Activated CD8-positive, alpha-beta memory T cell treated with anti-CD3 and anti-CD28 coated beads for 48 hours (primary cell): ENCODE data around the gene IL13.

ENCODE experiments used
- DNase-seq, 3 experiments: peaks; one replicate each; pipeline ENCODE4 v3.0.0-alpha.2; 2020; ENCODE audit warnings: low read depth in 2 of 3, low spot score in 2 of 3

Gene IL13

GRCh38 chr5:132669966-132670882 is 12.3 kb downstream of the IL13 start:
- no peak for DNase-seq

GRCh38 chr5:132671000-132671399 is 13.0 kb downstream of the IL13 start:
- DNase-seq, result no peak

GRCh38 chr5:132673488-132673887 is 15.5 kb downstream of the IL13 start:
- DNase-seq, result no peak

GRCh38 chr5:132673939-132674630 is 16.1 kb downstream of the IL13 start, which contains the start of gene IL4:
Gene IL4, plus strand, starts transcription at chr5:132673989. Its CDS starts 62 bp downstream, at chr5:132674051.
- no peak for DNase-seq

GRCh38 chr5:132674671-132675506 is 16.9 kb downstream of the IL13 start:
- no peak for DNase-seq

GRCh38 chr5:132675936-132676689 is 18.1 kb downstream of the IL13 start:
- DNase-seq, result no peak

GRCh38 chr5:132677191-132677590 is 19.2 kb downstream of the IL13 start:
- DNase-seq, result no peak

- DNase-seq, result no peak
Measured at GRCh38 chr5:132677682-132678400, 19.9 kb downstream of the IL13 start.

GRCh38 chr5:132678735-132679134 is 20.8 kb downstream of the IL13 start:
- DNase-seq, result no peak

GRCh38 chr5:132679166-132679565 is 21.2 kb downstream of the IL13 start:
- DNase-seq, result no peak

- DNase-seq, result no peak
Measured at GRCh38 chr5:132679717-132680380, 21.9 kb downstream of the IL13 start.

- no peak for DNase-seq
Measured at GRCh38 chr5:132680780-132681475, 23.0 kb downstream of the IL13 start.

GRCh38 chr5:132681476-132681831 is 23.5 kb downstream of the IL13 start:
- DNase-seq, result no peak

- DNase-seq, result no peak
Measured at GRCh38 chr5:132681983-132682382, 24.0 kb downstream of the IL13 start.

- DNase-seq, result no peak
Measured at GRCh38 chr5:132684491-132684890, 26.5 kb downstream of the IL13 start.

GRCh38 chr5:132684922-132685720 is 27.1 kb downstream of the IL13 start:
- DNase-seq, result no peak

- DNase-seq, result no peak
Measured at GRCh38 chr5:132686193-132686592, 28.2 kb downstream of the IL13 start.

GRCh38 chr5:132687995-132688394 is 30.0 kb downstream of the IL13 start:
- DNase-seq, result no peak
